ENCODE results near the gene MIS12. TPM values are rescaled to one million over a fixed set of nuclear protein-coding genes. Genes with fewer than 3 reads are reported as not detected.

Gene MIS12
- total and polyA plus RNA-seq, 4 experiments from 2014 or later, result 19.6 to 45.0 (median 32.0) TPM

- Histone ChIP-seq H3K9me3 (ENCODE audit: control insufficient read depth in 1 of 2, low read length in 2 of 2) (no peaks in the 10 kb centered on the region), H3K36me3 (ENCODE audit: insufficient read depth, low read length) (peaks cover 32% of the 10 kb centered on the region), H3K27me3 (ENCODE audit: insufficient read depth, low read length) (no peaks in the 10 kb centered on the region), H3K4me3 (ENCODE audit: low read length in 2 of 2) (no peak overlapping the region), H3K4me1 (ENCODE audit: insufficient read depth, low read length) (no peaks in the 10 kb centered on the region), H3K27ac (ENCODE audit: low read depth, low read length) (no peak overlapping the region)
- Mint-ChIP-seq H3K4me1 (no peaks in the 10 kb centered on the region), H3K36me3 (peaks cover 41 to 52% of the 10 kb centered on the region in 2 donors), H3K27me3 (no peaks in the 10 kb centered on the region), H3K27ac (no peak overlapping the region), H3K4me3 (no peak overlapping the region), H3K9me3 (no peaks in the 10 kb centered on the region)
- no peak for DNase-seq
- CTCF ChIA-PET (ENCODE audit: partially characterized antibody), result interaction anchor here (5.6 kb wide), 1 partner anchor 7 kb away, joined by 16 read pairs; the partner anchor contains the start of gene C1QBP
- intact Hi-C loops (cut with micrococcal nuclease), result no loop called here
- POLR2A ChIA-PET (ENCODE audit: partially characterized antibody), result no interaction called here
These were observed 39.6 kb upstream of the MIS12 start for GRCh38 chr17:5446786-5447185.

GRCh38 chr17:5464717-5465507 lies 21.5 kb upstream of the MIS12 start:
- peak overlapping the region in 2 of 7 donors; percentile 39 to 46 for H3K27ac Mint-ChIP-seq
- no peak for DNase-seq
- Histone ChIP-seq H3K27me3 (ENCODE audit: insufficient read depth, low read length) (no peaks in the 10 kb centered on the region), H3K9me3 (ENCODE audit: control insufficient read depth in 1 of 2, low read length in 2 of 2) (no peaks in the 10 kb centered on the region), H3K36me3 (ENCODE audit: insufficient read depth, low read length) (no peaks in the 10 kb centered on the region), H3K27ac (ENCODE audit: low read depth, low read length) (no peak overlapping the region), H3K4me3 (ENCODE audit: low read length in 2 of 2) (no peak overlapping the region), H3K4me1 (ENCODE audit: insufficient read depth, low read length) (peaks cover 18% of the 10 kb centered on the region)
- H3K4me1 Mint-ChIP-seq, result peaks cover 32 to 46% (median 41%) of the 10 kb centered on the region in 4 donors
- no peak overlapping the region for H3K4me3 Mint-ChIP-seq
- no peaks in the 10 kb centered on the region for H3K27me3 Mint-ChIP-seq
- ChIA-PET CTCF (ENCODE audit: partially characterized antibody) (interaction anchor here (0.6 to 0.8 kb wide), 2 partner anchors 26 to 144 kb away, joined by 3 read pairs; no protein-coding TSS in a partner anchor), POLR2A (ENCODE audit: partially characterized antibody) (interaction anchor here (0.9 kb wide), 1 partner anchor 47 kb away, joined by 3 read pairs; no protein-coding TSS in a partner anchor)
- intact Hi-C loops (cut with micrococcal nuclease), result no loop called here
- H3K36me3 Mint-ChIP-seq, result peaks cover 8 to 26% of the 10 kb centered on the region in 2 donors
- no peaks in the 10 kb centered on the region for H3K9me3 Mint-ChIP-seq

- Mint-ChIP-seq H3K27ac (no peak overlapping the region), H3K9me3 (no peaks in the 10 kb centered on the region), H3K4me1 (peaks cover 32 to 50% (median 44%) of the 10 kb centered on the region in 4 donors), H3K36me3 (peaks cover 3 to 15% of the 10 kb centered on the region in 2 donors), H3K27me3 (no peaks in the 10 kb centered on the region), H3K4me3 (peak overlapping the region in 2 of 8 donors; percentile 82 to 88)
- intact Hi-C loops (cut with micrococcal nuclease), result no loop called here
- Histone ChIP-seq H3K27me3 (ENCODE audit: insufficient read depth, low read length) (no peaks in the 10 kb centered on the region), H3K36me3 (ENCODE audit: insufficient read depth, low read length) (no peaks in the 10 kb centered on the region), H3K9me3 (ENCODE audit: control insufficient read depth in 1 of 2, low read length in 2 of 2) (no peaks in the 10 kb centered on the region), H3K4me1 (ENCODE audit: insufficient read depth, low read length) (peaks cover 18% of the 10 kb centered on the region), H3K27ac (ENCODE audit: low read depth, low read length) (no peak overlapping the region), H3K4me3 (ENCODE audit: low read length in 2 of 2) (no peak overlapping the region)
- ChIA-PET CTCF (ENCODE audit: partially characterized antibody) (no interaction called here), POLR2A (ENCODE audit: partially characterized antibody) (interaction anchor here (0.9 kb wide), 1 partner anchor 9 kb away, joined by 3 read pairs; no protein-coding TSS in a partner anchor)
- DNase-seq, result no peak
These were observed 20.1 kb upstream of the MIS12 start for GRCh38 chr17:5466295-5466694.

DNA sequence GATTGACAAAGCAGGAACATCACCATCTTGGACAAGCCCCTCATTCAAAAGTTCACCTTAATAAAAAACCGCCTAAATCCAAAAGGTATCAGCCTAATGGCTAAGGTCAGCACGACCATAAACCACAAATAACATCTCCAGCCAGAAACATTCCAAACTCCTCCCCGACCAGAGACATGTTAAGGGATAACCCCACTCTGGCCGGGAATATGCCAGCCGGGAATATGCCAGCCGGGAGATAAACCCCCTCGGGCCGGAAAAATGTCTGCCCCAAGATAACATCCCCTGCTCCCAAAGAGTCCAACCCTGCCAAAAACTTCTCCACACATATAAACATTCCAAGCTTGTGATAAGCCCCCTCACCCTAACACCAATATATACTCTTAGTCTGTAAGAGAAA lies 18.9 kb upstream of the MIS12 start:
- CTCF ChIA-PET (ENCODE audit: partially characterized antibody), result interaction anchor here (1.2 kb wide), 1 partner anchor 273 kb away, joined by 3 read pairs; no protein-coding TSS in a partner anchor
- H3K27me3 ChIP-seq (ENCODE audit: insufficient read depth, low read length), result no peaks in the 10 kb centered on the region
- peaks cover 6 to 22% of the 10 kb centered on the region in 2 donors for H3K36me3 Mint-ChIP-seq
- DNase-seq, result no peak
- H3K4me1 Mint-ChIP-seq, result peaks cover 32 to 50% (median 43%) of the 10 kb centered on the region in 4 donors
- no peaks in the 10 kb centered on the region for H3K36me3 ChIP-seq (ENCODE audit: insufficient read depth, low read length)
- no peak overlapping the region for H3K27ac ChIP-seq (ENCODE audit: low read depth, low read length)
- H3K9me3 ChIP-seq (ENCODE audit: control insufficient read depth in 1 of 2, low read length in 2 of 2), result no peaks in the 10 kb centered on the region
- H3K4me3 ChIP-seq (ENCODE audit: low read length in 2 of 2), result peak overlapping the region; percentile 33 to 68
- H3K4me1 ChIP-seq (ENCODE audit: insufficient read depth, low read length), result peaks cover 18% of the 10 kb centered on the region
- POLR2A ChIA-PET (ENCODE audit: partially characterized antibody), result interaction anchor here (5.1 kb wide), 1 partner anchor 18 kb away, joined by 84 read pairs; the partner anchor contains the start of genes DERL2 and MIS12
- intact Hi-C loops (cut with micrococcal nuclease), result no loop called here
- peak overlapping the region; percentile 80 to 95 (median 88) for H3K4me3 Mint-ChIP-seq
- no peaks in the 10 kb centered on the region for H3K27me3 Mint-ChIP-seq
- no peaks in the 10 kb centered on the region for H3K9me3 Mint-ChIP-seq
- H3K27ac Mint-ChIP-seq, result peak overlapping the region in 6 of 7 donors; percentile 13 to 94 (median 72)

GRCh38 chr17:5468075-5468473 lies 18.3 kb upstream of the MIS12 start:
- H3K27me3 ChIP-seq (ENCODE audit: insufficient read depth, low read length), result no peaks in the 10 kb centered on the region
- H3K4me3 ChIP-seq (ENCODE audit: low read length in 2 of 2), result peak overlapping the region; percentile 33 to 68
- Mint-ChIP-seq H3K27me3 (no peaks in the 10 kb centered on the region), H3K4me3 (peak overlapping the region; percentile 80 to 95 (median 88)), H3K36me3 (peaks cover 8 to 27% of the 10 kb centered on the region in 2 donors), H3K4me1 (peaks cover 32 to 50% (median 43%) of the 10 kb centered on the region in 4 donors), H3K9me3 (no peaks in the 10 kb centered on the region), H3K27ac (peak overlapping the region; percentile 33 to 94 (median 83))
- H3K36me3 ChIP-seq (ENCODE audit: insufficient read depth, low read length), result no peaks in the 10 kb centered on the region
- H3K4me1 ChIP-seq (ENCODE audit: insufficient read depth, low read length), result peaks cover 18% of the 10 kb centered on the region
- H3K27ac ChIP-seq (ENCODE audit: low read depth, low read length), result peak overlapping the region; percentile 60
- peak in 2 of 5 donors; percentile 7 to 20 for DNase-seq
- H3K9me3 ChIP-seq (ENCODE audit: control insufficient read depth in 1 of 2, low read length in 2 of 2), result no peaks in the 10 kb centered on the region
- intact Hi-C loops (cut with micrococcal nuclease), result no loop called here
- ChIA-PET CTCF (ENCODE audit: partially characterized antibody) (interaction anchor here (1.2 to 2.2 kb wide), 2 partner anchors 28 to 273 kb away, joined by 3 to 14 read pairs; partner anchors contain the start of gene C1QBP), POLR2A (ENCODE audit: partially characterized antibody) (interaction anchor here (1.2 to 5.1 kb wide), 5 partner anchors 10 to 49 kb away, joined by 5 to 84 read pairs (median 9); partner anchors contain the start of genes C1QBP, DERL2, MIS12 and NUP88)

DNA sequence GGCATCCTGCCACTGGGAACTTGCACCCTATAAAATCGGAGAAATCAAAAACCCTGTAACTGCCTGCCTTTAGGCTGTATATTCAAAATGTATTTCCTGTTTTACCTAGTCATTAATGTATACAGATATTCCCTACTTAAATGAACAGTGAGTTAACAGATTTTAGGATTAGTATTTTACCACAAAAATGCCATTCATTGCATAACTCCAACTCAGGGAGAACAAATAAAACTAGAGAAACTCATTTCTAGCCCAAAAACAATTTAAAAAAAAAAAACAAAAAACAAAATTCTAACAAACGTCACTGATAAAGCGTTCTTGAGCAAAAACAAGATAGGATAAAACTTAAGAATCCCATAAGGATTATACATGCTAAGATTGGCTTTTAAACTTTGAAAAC lies 13.9 kb upstream of the MIS12 start:
- Mint-ChIP-seq H3K36me3 (peaks cover 32 to 58% of the 10 kb centered on the region in 2 donors), H3K27ac (peak overlapping the region in 2 of 7 donors; percentile 25 to 49), H3K27me3 (no peaks in the 10 kb centered on the region)

GRCh38 chr17:5473906-5474305 lies 12.5 kb upstream of the MIS12 start:
- no peak overlapping the region for H3K27ac Mint-ChIP-seq
- H3K4me3 ChIP-seq (ENCODE audit: low read length in 2 of 2), result no peak overlapping the region
- no peaks in the 10 kb centered on the region for H3K9me3 ChIP-seq (ENCODE audit: control insufficient read depth in 1 of 2, low read length in 2 of 2)
- peaks cover 7% of the 10 kb centered on the region for H3K4me1 ChIP-seq (ENCODE audit: insufficient read depth, low read length)
- ChIA-PET POLR2A (ENCODE audit: partially characterized antibody) (interaction anchor here (0.9 kb wide), 1 partner anchor 12 kb away, joined by 3 read pairs; the partner anchor contains the start of gene DERL2), CTCF (ENCODE audit: partially characterized antibody) (no interaction called here)
- intact Hi-C loops (cut with micrococcal nuclease), result no loop called here
- no peak for DNase-seq
- no peak overlapping the region for H3K4me3 Mint-ChIP-seq
- no peaks in the 10 kb centered on the region for H3K9me3 Mint-ChIP-seq
- H3K27me3 Mint-ChIP-seq, result no peaks in the 10 kb centered on the region
- H3K4me1 Mint-ChIP-seq, result peaks cover 9 to 23% (median 17%) of the 10 kb centered on the region in 4 donors
- H3K36me3 Mint-ChIP-seq, result peaks cover 40 to 63% of the 10 kb centered on the region in 2 donors
- no peaks in the 10 kb centered on the region for H3K27me3 ChIP-seq (ENCODE audit: insufficient read depth, low read length)
- peaks cover 33% of the 10 kb centered on the region for H3K36me3 ChIP-seq (ENCODE audit: insufficient read depth, low read length)
- no peak overlapping the region for H3K27ac ChIP-seq (ENCODE audit: low read depth, low read length)

More for the DNA sequence above, 13.9 kb upstream of the MIS12 start:
- no peak overlapping the region for H3K27ac ChIP-seq (ENCODE audit: low read depth, low read length)
- no peaks in the 10 kb centered on the region for H3K9me3 Mint-ChIP-seq
- no peak overlapping the region for H3K4me3 ChIP-seq (ENCODE audit: low read length in 2 of 2)
- CTCF ChIA-PET (ENCODE audit: partially characterized antibody), result no interaction called here
- no peaks in the 10 kb centered on the region for H3K9me3 ChIP-seq (ENCODE audit: control insufficient read depth in 1 of 2, low read length in 2 of 2)
- H3K4me3 Mint-ChIP-seq, result no peak overlapping the region
- peaks cover 14 to 30% (median 22%) of the 10 kb centered on the region in 4 donors for H3K4me1 Mint-ChIP-seq
- H3K4me1 ChIP-seq (ENCODE audit: insufficient read depth, low read length), result peaks cover 5% of the 10 kb centered on the region
- DNase-seq, result no peak
- H3K36me3 ChIP-seq (ENCODE audit: insufficient read depth, low read length), result peaks cover 20% of the 10 kb centered on the region
- intact Hi-C loops (cut with micrococcal nuclease), result no loop called here
- POLR2A ChIA-PET (ENCODE audit: partially characterized antibody), result no interaction called here
- no peaks in the 10 kb centered on the region for H3K27me3 ChIP-seq (ENCODE audit: insufficient read depth, low read length)
